B cell (primary cell): ENCODE results near the gene PHLPP1. TPM values are rescaled to one million over a fixed set of nuclear protein-coding genes. Genes with fewer than 3 reads are reported as not detected.
"Not testable (repeated sequence)": the region's sequence is repeated elsewhere in the genome, so short reads cannot be mapped to it uniquely, and the experiment has no call there.

Experiments used
- ATAC-seq: fragments of 200-7000 bp; cut with Tn5 transposase; one replicate; pipeline ENCODE4 v1.10.0; 2021; ENCODE audit warnings: low read depth, mild to moderate bottlenecking, moderate number of reproducible peaks, moderate library complexity
- CTCF ChIA-PET: fragments of 350-600 bp; sonication (Branson Sonifier 250); formaldehyde crosslinking; loops from one replicate; lab custom pipeline; 2021; ENCODE audit warnings: antibody characterized with exemption, inconsistent platforms; lab: Charles Lee
- POLR2A ChIA-PET: fragments of 350-600 bp; sonication (Branson Sonifier 250); formaldehyde crosslinking; loops from one replicate; lab custom pipeline; 2021; ENCODE audit warnings: antibody characterized with exemption; lab: Charles Lee
- DNase-seq: peaks from one replicate; pipeline ENCODE4 v3.0.0; 2013
- H2AFZ ChIP-seq: 2 replicates; pipeline ENCODE4 v1.6.1; 2012; ENCODE audit warnings: mild to moderate bottlenecking, low read depth, low read length; ENCODE audit not compliant: insufficient read depth, poor library complexity, severe bottlenecking
- H3K27ac ChIP-seq, 2 donors: 1 replicate in 1 of 2; 2 replicates in 1 of 2; pipeline ENCODE4 v1.5.1; 2012 to 2013; ENCODE audit warnings: low read length in 2 of 2, mild to moderate bottlenecking in 2 of 2, moderate library complexity in 1 of 2
- H3K27me3 ChIP-seq, 4 experiments: fragments of 200-600 bp in 1 of 4; sonication (generic) in 1 of 4; replicated peaks in 1 of 4; 1 replicate in 2 of 4; 2 replicates in 2 of 4; pipeline versions ENCODE4 v1.6.1 to v1.7.0; 2013 to 2016; ENCODE audit warnings: low read length in 3 of 4, mild to moderate bottlenecking in 2 of 4, mixed read lengths in 1 of 4, moderate library complexity in 1 of 4; ENCODE audit not compliant: insufficient read depth in 4 of 4, control insufficient read depth in 3 of 4; ENCODE audit errors: control extremely low read depth in 1 of 4
- H3K36me3 ChIP-seq, 2 experiments: replicated peaks in 1 of 2; 1 replicate in 1 of 2; 2 replicates in 1 of 2; pipeline versions ENCODE4 v1.6.1 to v1.7.1; 2013; ENCODE audit warnings: low read length in 1 of 2; ENCODE audit not compliant: insufficient read depth in 2 of 2, control insufficient read depth in 1 of 2; ENCODE audit errors: control extremely low read depth in 1 of 2, extremely low read depth in 1 of 2
- H3K4me1 ChIP-seq, 2 donors: fragments of 200-600 bp in 1 of 2; sonication (generic) in 1 of 2; 1 replicate in 1 of 2; 2 replicates in 1 of 2; pipeline versions ENCODE4 v1.5.1 to v1.6.1; 2013 to 2017; ENCODE audit warnings: low read length in 2 of 2; ENCODE audit not compliant: control insufficient read depth in 2 of 2, insufficient read depth in 2 of 2
- H3K4me2 ChIP-seq: replicated peaks from 2 replicates; pipeline ENCODE3; 2012; ENCODE audit warnings: mild to moderate bottlenecking, low read depth, low read length; ENCODE audit not compliant: poor library complexity, severe bottlenecking
- H3K4me3 ChIP-seq, 5 experiments: fragments of 200-600 bp in 1 of 5; sonication (generic) in 1 of 5; 1 replicate in 3 of 5; 2 replicates in 2 of 5; pipeline versions ENCODE4 v1.5.1 to v1.7.0; 2011 to 2016; ENCODE audit warnings: low read length in 4 of 5, mild to moderate bottlenecking in 4 of 5, low read depth in 2 of 5, control low read depth in 1 of 5, moderate library complexity in 1 of 5; ENCODE audit not compliant: insufficient read depth in 1 of 5; ENCODE audit errors: control extremely low read depth in 1 of 5, extremely low read depth in 1 of 5
- H3K79me2 ChIP-seq: fragments of 200-600 bp; sonication (generic); one replicate; pipeline ENCODE4 v1.6.0; 2016; ENCODE audit warnings: low read length; ENCODE audit not compliant: control insufficient read depth, insufficient read depth
- H3K9ac ChIP-seq: fragments of 200-600 bp; sonication (generic); 2 replicates; pipeline ENCODE4 v1.6.1; 2017; ENCODE audit warnings: mild to moderate bottlenecking, low read length, moderate library complexity
- H3K9me3 ChIP-seq, 3 donors: one replicate each; pipeline versions ENCODE4 v1.6.1 to v1.7.1; 2013; ENCODE audit warnings: low read length in 2 of 3; ENCODE audit not compliant: control insufficient read depth in 2 of 3, insufficient read depth in 1 of 3; ENCODE audit errors: control extremely low read depth in 1 of 3
- H4K20me1 ChIP-seq: 2 replicates; pipeline ENCODE4 v1.6.0; 2012; ENCODE audit warnings: mild to moderate bottlenecking, low read length; ENCODE audit not compliant: insufficient read depth, control insufficient read depth, poor library complexity, severe bottlenecking
- H3K27ac Mint-ChIP-seq: one replicate; pipeline ENCODE4 v1.8.0; 2021; ENCODE audit warnings: mixed read lengths
- H3K27me3 Mint-ChIP-seq: one replicate; pipeline ENCODE4 v1.8.0; 2021; ENCODE audit warnings: mixed read lengths
- H3K4me1 Mint-ChIP-seq: one replicate; pipeline ENCODE4 v1.8.0; 2021; ENCODE audit warnings: mixed read lengths
- H3K4me3 Mint-ChIP-seq: one replicate; pipeline ENCODE4 v1.8.0; 2021; ENCODE audit warnings: mixed read lengths
- H3K9me3 Mint-ChIP-seq: one replicate; pipeline ENCODE4 v1.8.0; 2022; ENCODE audit warnings: mixed read lengths; ENCODE audit not compliant: insufficient read depth
- CTCF ChIP-seq: fragments of 200-600 bp; IDR thresholded peaks from one replicate; pipeline ENCODE4 v1.8.0; 2022; ENCODE audit warnings: antibody characterized with exemption, mild to moderate bottlenecking
- EZH2 ChIP-seq: IDR thresholded peaks from 2 replicates; pipeline ENCODE4 v1.6.1; 2012; ENCODE audit warnings: borderline replicate concordance, low read depth, mild to moderate bottlenecking, moderate library complexity, low read length; ENCODE audit not compliant: insufficient read depth, poor library complexity, severe bottlenecking
- WGBS: methylation state at CpG from one replicate; pipeline ENCODE4 v1.1.5; 2013; ENCODE audit warnings: missing lambda C conversion rate; ENCODE audit not compliant: insufficient coverage; 5-methylcytosine and 5-hydroxymethylcytosine counted together
- intact Hi-C: fragments of 100-400 bp; cut with micrococcal nuclease; formaldehyde crosslinking; loops from one replicate; pipeline ENCODE4 v1.10.0; 2022
- polyA plus RNA-seq: library from polyadenylated mRNA; depleted of rRNA; stranded (reverse); fragments of >200 nt; gene quantifications from 2 replicates; pipeline ENCODE4 v1.2.3, GENCODE V29; 2012
- total RNA-seq, 2 donors: library from RNA; stranded (reverse); fragments of 120-200 nt in 1 of 2; gene quantifications; 1 replicate in 1 of 2; 2 replicates in 1 of 2; pipeline versions ENCODE4 v1.2.3 to v1.2.4, GENCODE V29; 2013 to 2022

Gene PHLPP1
- total and polyA plus RNA-seq, 2 donors (not counting 1 experiment from before 2014, with no cell fraction given): 3.0 to 20.7 TPM

DNA sequence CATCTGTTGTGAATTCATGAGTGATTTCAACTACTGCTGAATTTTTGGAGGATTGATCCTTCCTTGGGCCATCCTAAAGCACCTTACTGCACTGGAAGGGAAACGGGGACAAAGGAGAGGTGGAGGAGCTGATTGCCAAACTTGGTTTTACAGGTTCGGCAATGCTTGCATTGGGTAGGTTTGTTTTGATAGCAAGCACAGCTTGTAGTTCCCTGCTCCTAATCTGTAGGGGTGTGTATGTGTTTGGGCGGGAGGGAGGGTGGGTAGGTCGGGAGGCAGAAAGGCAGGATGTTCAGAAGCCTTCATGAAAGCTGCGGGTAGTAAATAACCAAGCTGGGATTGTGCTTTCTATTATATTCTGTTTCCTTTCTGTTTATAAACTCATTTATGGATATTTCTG lies 24.6 kb downstream of the PHLPP1 start:
- H4K20me1 ChIP-seq: no peaks in the 10 kb centered on the region
- H3K27ac ChIP-seq: no peak overlapping the region
- H3K9me3 ChIP-seq: no peaks in the 10 kb centered on the region
- no peak overlapping the region for H3K9ac ChIP-seq
- DNase-seq: no peak
- Mint-ChIP-seq H3K27ac (no peak overlapping the region), H3K9me3 (no peaks in the 10 kb centered on the region), H3K4me1 (peaks cover 30% of the 10 kb centered on the region), H3K27me3 (no peaks in the 10 kb centered on the region), H3K4me3 (no peak overlapping the region)
- 94% methylated on average over 3 of the region's 5 CpGs for WGBS
- H3K4me2 ChIP-seq: no peak overlapping the region
- intact Hi-C loops: loop anchor here (5.0 kb wide), 1 partner anchor 37 kb away; no protein-coding TSS in a partner anchor
- peaks cover 13 to 23% of the 10 kb centered on the region in 2 donors for H3K4me1 ChIP-seq
- no peak for ATAC-seq
- H3K36me3 ChIP-seq: no peaks in the 10 kb centered on the region
- CTCF ChIA-PET: interaction anchor here (0.6 kb wide), 1 partner anchor 14 kb away, joined by 4 read pairs; no protein-coding TSS in a partner anchor
- TF ChIP-seq EZH2 (no peak), CTCF (no peak)
- H3K79me2 ChIP-seq: peaks cover 14% of the 10 kb centered on the region
- POLR2A ChIA-PET: no interaction called here
- H3K4me3 ChIP-seq: no peak overlapping the region
- no peak overlapping the region for H2AFZ ChIP-seq
- H3K27me3 ChIP-seq: no peaks in the 10 kb centered on the region

DNA sequence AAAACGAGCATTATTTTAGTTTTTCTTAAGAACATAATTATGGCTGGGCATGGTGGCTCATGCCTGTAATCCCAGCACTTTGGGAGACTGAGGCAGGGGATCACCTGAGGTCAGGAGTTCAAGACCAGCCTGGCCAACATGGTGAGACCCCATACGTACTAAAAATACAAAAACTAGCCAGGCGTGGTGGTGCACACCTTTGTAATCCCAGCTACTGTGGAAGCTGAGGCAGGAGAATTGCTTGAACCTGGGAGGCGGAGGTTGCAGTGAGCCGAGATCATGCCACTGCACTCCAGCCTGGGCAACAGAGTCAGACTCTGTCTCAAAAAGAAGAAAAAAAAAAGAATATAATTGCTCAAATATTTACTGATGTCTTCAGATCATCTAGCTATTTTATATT lies 25.3 kb downstream of the PHLPP1 start:
- intact Hi-C loops: loop anchor here (5.0 kb wide), 1 partner anchor 37 kb away; no protein-coding TSS in a partner anchor
- H3K4me3 ChIP-seq, H3K36me3 ChIP-seq, H3K27me3 ChIP-seq, H3K27ac Mint-ChIP-seq, H3K9me3 Mint-ChIP-seq, H3K4me2 ChIP-seq, H3K9ac ChIP-seq, H3K79me2 ChIP-seq, DNase-seq, H2AFZ ChIP-seq, H4K20me1 ChIP-seq, H3K4me3 Mint-ChIP-seq, H3K27me3 Mint-ChIP-seq, H3K9me3 ChIP-seq, POLR2A ChIA-PET, H3K27ac ChIP-seq, ATAC-seq, CTCF ChIA-PET: not testable (repeated sequence)
- H3K4me1 Mint-ChIP-seq: peaks cover 35% of the 10 kb centered on the region
- WGBS: 100% methylated on average over 1 of the region's 5 CpGs
- H3K4me1 ChIP-seq: peaks cover 18 to 29% of the 10 kb centered on the region in 2 donors
